ENCODE measurements around the gene LSM2.
A peak's percentile ranks its signal among the peaks of the same experiment; 100 is the strongest.

- TF ChIP-seq CTCF (IDR thresholded peaks at IDR 0.05) = peak; percentile 15 to 65 (median 46)
- no peak for TF ChIP-seq POLR2A (IDR thresholded peaks at IDR 0.05)
Measured at GRCh38 chr6:31829633-31830283, 23.0 kb upstream of the LSM2 start.
